Colonic mucosa (tissue), 4 donors: ENCODE results near the gene SCN8A. TPM values are rescaled to one million over a fixed set of nuclear protein-coding genes. Genes with fewer than 3 reads are reported as not detected.

Experiments
- DNase-seq: peaks from one replicate; pipeline ENCODE4 v3.0.0-alpha.2; 2020
- H3K27ac ChIP-seq: fragments of 200-600 bp; one replicate; pipeline ENCODE4 v1.8.0; 2021
- H3K27me3 ChIP-seq: fragments of 200-600 bp; one replicate; pipeline ENCODE4 v1.8.0; 2021
- H3K36me3 ChIP-seq: fragments of 200-600 bp; one replicate; pipeline ENCODE4 v1.8.0; 2021
- H3K4me1 ChIP-seq: fragments of 200-600 bp; one replicate; pipeline ENCODE4 v1.8.0; 2021; ENCODE audit warnings: mild to moderate bottlenecking
- H3K4me3 ChIP-seq: fragments of 200-600 bp; one replicate; pipeline ENCODE4 v1.8.0; 2021
- H3K9ac ChIP-seq, 2 donors: one replicate each; pipeline ENCODE4 v1.7.0; 2013; ENCODE audit warnings: control low read depth in 2 of 2, low read depth in 2 of 2, low read length in 2 of 2
- H3K9me3 ChIP-seq: fragments of 200-600 bp; one replicate; pipeline ENCODE4 v1.8.0; 2021
- intact Hi-C: fragments of 100-400 bp; cut with DNase I; formaldehyde crosslinking; loops from one replicate; pipeline ENCODE4 v1.14.1; 2022
- total RNA-seq, 2 donors: library from RNA; stranded (reverse); fragmentation: NEBNext Ultra II Directional in 1 of 2; extraction: Animal tissue kit (Norgen Biotek cat#: 25700) in 1 of 2; gene quantifications; one replicate each; pipeline ENCODE4 v1.2.1, GENCODE V29; 2021
- TF ChIP-seq, protein P1 (sequence below): fragments of 200-600 bp; IDR thresholded peaks from one replicate; pipeline ENCODE4 v1.8.0; 2022; ENCODE audit warnings: antibody characterized with exemption, mild to moderate bottlenecking
- donor health status: healthy.
- donor health status: DM: no; HTN: no; CAD: no.
- donor health status: DM: no; HTN: no; CAD: no.

Gene SCN8A
- total RNA-seq, 2 donors from 2014 or later = 4.2 to 10.0 TPM

DNA sequence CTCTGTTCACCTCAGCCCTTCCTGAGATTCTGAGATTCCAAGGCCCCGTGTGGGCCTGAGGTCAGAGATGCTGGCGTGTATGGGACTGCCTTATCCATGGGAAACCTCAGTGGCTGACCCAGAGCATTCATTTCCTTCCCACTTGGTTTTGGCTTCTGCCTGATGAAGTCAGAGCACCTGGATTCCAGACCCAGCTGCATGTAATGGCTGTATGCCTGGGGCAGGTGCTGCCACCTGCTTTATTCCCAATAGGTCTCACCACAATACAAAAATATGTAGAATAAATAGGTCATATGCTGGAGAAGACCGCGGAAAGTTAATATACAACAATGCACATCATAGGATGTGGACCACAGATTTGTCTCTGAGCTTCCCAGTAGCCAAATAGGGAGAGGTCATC is 231.9 kb downstream of the SCN8A start:
- no peak overlapping the region for H3K4me3 ChIP-seq
- TF ChIP-seq, protein P1, sequence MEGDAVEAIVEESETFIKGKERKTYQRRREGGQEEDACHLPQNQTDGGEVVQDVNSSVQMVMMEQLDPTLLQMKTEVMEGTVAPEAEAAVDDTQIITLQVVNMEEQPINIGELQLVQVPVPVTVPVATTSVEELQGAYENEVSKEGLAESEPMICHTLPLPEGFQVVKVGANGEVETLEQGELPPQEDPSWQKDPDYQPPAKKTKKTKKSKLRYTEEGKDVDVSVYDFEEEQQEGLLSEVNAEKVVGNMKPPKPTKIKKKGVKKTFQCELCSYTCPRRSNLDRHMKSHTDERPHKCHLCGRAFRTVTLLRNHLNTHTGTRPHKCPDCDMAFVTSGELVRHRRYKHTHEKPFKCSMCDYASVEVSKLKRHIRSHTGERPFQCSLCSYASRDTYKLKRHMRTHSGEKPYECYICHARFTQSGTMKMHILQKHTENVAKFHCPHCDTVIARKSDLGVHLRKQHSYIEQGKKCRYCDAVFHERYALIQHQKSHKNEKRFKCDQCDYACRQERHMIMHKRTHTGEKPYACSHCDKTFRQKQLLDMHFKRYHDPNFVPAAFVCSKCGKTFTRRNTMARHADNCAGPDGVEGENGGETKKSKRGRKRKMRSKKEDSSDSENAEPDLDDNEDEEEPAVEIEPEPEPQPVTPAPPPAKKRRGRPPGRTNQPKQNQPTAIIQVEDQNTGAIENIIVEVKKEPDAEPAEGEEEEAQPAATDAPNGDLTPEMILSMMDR = no peak
- no peak overlapping the region for H3K27ac ChIP-seq
- no peaks in the 10 kb centered on the region for H3K36me3 ChIP-seq
- peaks cover 7% of the 10 kb centered on the region for H3K4me1 ChIP-seq
- H3K27me3 ChIP-seq = no peaks in the 10 kb centered on the region
- intact Hi-C loops = loop anchor here (5.0 kb wide), 2 partner anchors 301 to 401 kb away; partner anchors contain the start of gene SLC4A8
- no peak overlapping the region for H3K9ac ChIP-seq
- H3K9me3 ChIP-seq = no peaks in the 10 kb centered on the region
- no peak for DNase-seq

- H3K9ac ChIP-seq = no peak overlapping the region
- H3K4me3 ChIP-seq = no peak overlapping the region
- peaks cover 8% of the 10 kb centered on the region for H3K4me1 ChIP-seq
- H3K27me3 ChIP-seq = no peaks in the 10 kb centered on the region
- no peaks in the 10 kb centered on the region for H3K36me3 ChIP-seq
- H3K9me3 ChIP-seq = no peaks in the 10 kb centered on the region
- intact Hi-C loops = loop anchor here (5.0 kb wide), 2 partner anchors 302 to 402 kb away; partner anchors contain the start of gene SLC4A8
- DNase-seq = peak; percentile 57
- no peak overlapping the region for H3K27ac ChIP-seq
- TF ChIP-seq, protein P1 = peak; percentile 41
These were observed 233.0 kb downstream of the SCN8A start for GRCh38 chr12:51823875-51824565.

DNA sequence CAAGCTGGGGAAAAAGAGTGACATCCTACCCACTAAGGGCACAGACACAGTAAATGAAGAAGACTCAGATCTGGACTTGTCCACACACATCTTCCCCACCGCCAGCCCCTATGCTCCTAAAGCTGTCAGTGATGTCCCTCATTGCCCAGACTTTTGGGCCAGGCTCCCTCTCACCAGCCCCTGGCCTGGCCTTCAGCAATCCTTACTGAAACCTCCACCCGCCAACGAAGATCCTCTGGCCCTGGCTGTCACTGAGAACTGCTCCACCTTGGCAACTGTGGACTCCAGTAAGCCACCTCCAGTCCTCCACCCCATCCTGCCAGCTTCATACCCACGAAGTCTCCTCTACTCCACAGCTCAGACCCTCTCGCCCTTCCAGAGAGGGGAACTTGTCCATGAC is 234.2 kb downstream of the SCN8A start:
- TF ChIP-seq, protein P1 = no peak
- peaks cover 8% of the 10 kb centered on the region for H3K4me1 ChIP-seq
- no peaks in the 10 kb centered on the region for H3K27me3 ChIP-seq
- no peak overlapping the region for H3K27ac ChIP-seq
- no peaks in the 10 kb centered on the region for H3K36me3 ChIP-seq
- H3K9me3 ChIP-seq = no peaks in the 10 kb centered on the region
- H3K4me3 ChIP-seq = no peak overlapping the region
- H3K9ac ChIP-seq = no peak overlapping the region
- DNase-seq = no peak
- intact Hi-C loops = loop anchor here (5.0 kb wide), 1 partner anchor 47 kb away; no protein-coding TSS in a partner anchor

DNA sequence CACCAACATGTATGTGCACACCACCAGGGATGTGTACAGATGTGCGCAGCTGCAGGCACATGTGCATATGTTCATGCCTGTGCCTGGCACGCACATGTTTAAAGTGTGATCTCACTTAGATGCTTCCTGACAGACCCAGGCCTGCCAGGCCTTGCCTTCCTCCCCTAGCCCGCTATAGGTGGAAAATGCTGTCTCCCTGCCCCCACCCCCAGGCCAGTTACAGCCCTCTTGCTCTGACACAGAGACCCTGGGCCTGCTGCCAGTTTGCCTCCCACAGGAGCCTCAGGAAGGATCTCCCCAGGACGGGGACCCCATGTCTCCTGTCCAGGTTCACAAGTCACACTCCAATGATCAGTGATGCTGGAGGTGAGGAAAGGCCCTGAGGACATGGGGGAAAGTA is 235.8 kb downstream of the SCN8A start:
- no peak for DNase-seq
- H3K27me3 ChIP-seq = no peaks in the 10 kb centered on the region
- H3K9me3 ChIP-seq = no peaks in the 10 kb centered on the region
- H3K9ac ChIP-seq = no peak overlapping the region
- intact Hi-C loops = loop anchor here (5.0 kb wide), 1 partner anchor 45 kb away; no protein-coding TSS in a partner anchor
- no peaks in the 10 kb centered on the region for H3K36me3 ChIP-seq
- no peak overlapping the region for H3K27ac ChIP-seq
- H3K4me1 ChIP-seq = peaks cover 8% of the 10 kb centered on the region
- TF ChIP-seq, protein P1 = no peak
- no peak overlapping the region for H3K4me3 ChIP-seq

- DNase-seq = peak; percentile 87
- TF ChIP-seq, protein P1 = no peak
- Histone ChIP-seq H3K9ac (peak overlapping the region; percentile 19 to 30), H3K4me3 (no peak overlapping the region), H3K36me3 (no peaks in the 10 kb centered on the region), H3K9me3 (no peaks in the 10 kb centered on the region), H3K4me1 (peaks cover 8% of the 10 kb centered on the region), H3K27ac (peak overlapping the region; percentile 63), H3K27me3 (no peaks in the 10 kb centered on the region)
- intact Hi-C loops = loop anchor here (5.0 kb wide), 1 partner anchor 44 kb away; no protein-coding TSS in a partner anchor
These were observed 237.1 kb downstream of the SCN8A start for GRCh38 chr12:51827925-51828818.
